NCI-H187 treated with DMSO at 0.1 percent for 48 hours (cell line): ENCODE measurements around the gene PTPRQ.
"Not testable (repeated sequence)": the region's sequence is repeated elsewhere in the genome, so short reads cannot be mapped to it uniquely, and the experiment has no call there.

Source experiments
- DNase-seq: peaks from one replicate; lab custom pipeline; 2025; lab: John Stamatoyannopoulos, UW

Gene PTPRQ

DNA sequence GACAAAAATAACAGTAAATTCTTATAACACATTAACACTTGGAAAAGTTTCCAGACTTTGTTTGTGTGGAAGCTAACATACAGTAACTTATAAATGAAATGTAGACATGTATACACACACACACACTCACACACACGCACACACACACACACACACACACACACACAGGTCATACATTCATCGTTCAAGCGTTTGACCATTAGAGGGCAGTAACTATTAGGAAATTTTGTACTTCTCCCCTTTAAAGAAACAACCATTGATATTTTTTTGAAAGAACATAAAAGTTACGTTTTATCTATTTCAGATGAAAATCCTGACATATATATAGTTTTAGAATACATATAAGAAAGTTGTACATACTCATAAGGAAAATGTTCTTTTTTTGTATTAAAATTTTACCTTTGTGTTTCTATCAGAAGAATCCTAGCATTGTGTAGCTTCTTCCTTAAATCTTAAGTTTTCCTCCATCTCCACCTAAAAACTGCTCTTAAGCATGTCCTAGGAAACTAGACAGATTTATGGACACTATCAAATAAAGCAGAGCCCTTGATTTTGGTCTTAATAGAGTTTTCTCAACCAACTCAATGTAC is 29.0 kb downstream of the PTPRQ start:
- DNase-seq = no peak

DNA sequence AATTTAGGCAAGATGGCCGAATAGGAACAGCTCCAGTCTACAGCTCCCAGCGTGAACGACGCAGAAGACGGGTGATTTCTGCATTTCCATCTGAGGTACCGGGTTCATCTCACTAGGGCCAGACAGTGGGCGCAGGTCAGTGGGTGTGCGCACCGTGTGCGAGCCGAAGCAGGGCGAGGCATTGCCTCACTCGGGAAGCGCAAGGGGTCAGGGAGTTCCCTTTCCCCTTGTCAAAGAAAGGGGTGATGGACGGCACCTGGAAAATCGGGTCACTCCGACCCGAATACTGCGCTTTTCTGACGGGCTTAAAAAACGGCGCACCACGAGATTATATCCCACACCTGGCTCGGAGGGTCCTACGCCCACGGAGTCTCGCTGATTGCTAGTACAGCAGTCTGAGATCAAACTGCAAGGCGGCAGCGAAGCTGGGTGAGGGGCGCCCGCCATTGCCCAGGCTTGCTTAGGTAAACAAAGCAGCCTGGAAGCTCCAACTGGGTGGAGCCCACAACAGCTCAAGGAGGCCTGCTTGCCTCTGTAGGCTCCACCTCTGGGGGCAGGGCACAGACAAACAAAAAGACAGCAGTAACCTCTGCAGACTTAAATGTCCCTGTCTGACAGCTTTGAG is 33.6 kb downstream of the PTPRQ start:
- DNase-seq = not testable (repeated sequence)

DNA sequence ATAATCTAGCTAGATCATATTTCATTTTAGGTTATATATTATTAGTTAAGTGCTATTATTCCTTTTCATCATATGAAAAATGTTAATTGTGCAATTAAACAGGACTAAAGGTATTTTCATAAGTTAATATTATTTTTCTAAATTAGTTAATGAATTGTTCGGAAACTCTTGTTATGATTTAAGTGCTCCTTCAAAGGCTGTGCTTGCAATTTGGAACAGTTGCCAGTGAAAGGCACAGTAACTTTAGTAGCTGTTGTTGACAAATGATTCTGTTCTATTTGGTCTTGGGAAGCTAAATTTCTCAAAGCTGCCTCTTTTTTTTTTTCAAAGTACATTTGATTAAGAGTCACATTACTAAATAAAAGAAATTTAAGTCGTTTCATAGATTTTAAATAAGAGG is 40.7 kb downstream of the PTPRQ start:
- DNase-seq = no peak

DNA sequence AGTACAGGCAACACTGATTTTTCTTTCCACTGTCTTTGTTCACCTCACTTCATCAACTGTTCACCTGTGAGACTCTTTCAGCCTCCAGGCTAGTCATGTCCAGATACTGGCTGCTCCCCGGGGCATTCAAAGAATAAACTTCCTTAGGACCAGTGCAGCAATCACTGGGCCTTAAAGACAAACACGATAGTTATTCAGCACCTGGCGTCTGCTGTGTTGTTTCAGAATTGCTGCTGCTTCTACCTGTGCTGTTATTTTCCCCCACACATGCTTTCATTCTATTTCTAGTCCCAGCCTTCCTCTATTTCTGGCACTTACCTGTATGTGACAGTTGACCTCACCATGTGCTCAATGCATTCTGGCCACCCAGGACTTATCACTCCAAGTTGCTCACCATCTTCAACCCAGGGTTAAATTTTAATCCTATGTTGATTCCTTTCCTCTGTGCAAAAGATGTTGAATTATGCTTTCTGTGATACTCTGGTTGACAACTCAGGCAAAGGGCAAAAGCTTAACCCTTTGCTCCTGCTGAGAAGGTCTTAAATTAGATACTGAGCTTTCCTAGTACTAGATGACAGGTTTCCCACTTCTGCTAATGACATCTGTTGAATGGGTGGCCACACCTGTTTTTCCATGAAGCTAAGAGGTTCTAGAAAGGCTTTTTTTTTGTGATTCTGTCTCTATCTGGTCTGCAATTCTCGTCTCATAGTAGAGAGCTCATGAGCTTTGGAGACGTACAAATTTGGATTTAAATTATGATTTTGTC is 41.4 kb downstream of the PTPRQ start:
- DNase-seq = no peak

DNA sequence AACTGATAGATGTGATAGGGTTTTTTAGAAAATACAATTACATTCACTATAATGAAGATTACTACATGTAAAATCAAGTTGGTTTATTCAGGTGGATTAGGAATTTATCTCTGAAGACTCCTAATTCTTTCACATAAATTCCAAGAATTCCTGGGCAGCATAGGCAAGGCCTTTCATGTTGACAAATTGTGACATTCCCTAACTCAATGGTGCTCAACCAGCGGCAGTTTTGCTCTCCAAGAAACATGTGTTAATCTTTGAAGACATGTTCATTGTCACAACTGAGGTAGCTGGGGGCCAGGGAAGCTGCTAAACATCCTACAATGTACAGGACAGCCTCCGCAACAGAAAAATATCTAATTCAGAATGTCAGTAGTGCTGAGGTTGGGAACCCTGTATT is 46.3 kb downstream of the PTPRQ start:
- no peak for DNase-seq

DNA sequence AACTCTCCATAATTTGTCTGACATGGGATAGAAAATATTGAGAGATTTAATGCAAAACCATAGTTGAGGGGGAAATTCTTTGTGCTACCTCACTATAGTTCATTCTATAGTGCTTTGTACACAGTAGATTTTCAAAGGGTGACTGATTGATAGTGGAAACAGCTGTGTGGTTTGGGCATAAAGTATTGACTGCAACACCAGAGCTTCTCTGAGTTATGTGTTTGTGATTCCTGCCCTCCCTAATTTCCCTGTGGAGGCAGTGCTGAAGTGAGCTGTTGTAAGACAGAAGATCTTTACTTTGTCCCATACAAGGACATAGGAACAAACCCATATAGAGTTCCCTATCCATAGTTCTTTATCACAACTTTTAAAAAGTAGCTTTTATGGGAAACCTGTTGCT is 47.1 kb downstream of the PTPRQ start:
- no peak for DNase-seq

DNA sequence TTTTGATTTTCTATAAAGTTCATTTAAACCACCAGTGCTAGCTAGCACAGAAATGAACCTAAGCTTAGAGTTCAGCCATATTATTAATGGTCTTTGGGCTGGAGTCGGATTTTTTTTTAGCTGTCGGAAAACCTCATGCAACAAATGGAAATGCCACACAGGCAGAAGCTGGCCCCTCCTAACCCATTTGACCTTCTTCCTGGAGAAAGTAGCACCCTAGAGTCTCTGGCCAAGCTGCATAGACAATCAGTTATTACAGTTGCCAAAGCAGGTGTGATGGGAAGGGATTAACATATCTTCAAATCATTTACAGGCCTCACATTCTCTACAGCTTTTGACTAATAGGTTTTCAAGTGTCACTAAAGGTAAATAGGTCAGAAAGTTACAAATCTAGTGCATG is 49.4 kb downstream of the PTPRQ start:
- DNase-seq = no peak

DNA sequence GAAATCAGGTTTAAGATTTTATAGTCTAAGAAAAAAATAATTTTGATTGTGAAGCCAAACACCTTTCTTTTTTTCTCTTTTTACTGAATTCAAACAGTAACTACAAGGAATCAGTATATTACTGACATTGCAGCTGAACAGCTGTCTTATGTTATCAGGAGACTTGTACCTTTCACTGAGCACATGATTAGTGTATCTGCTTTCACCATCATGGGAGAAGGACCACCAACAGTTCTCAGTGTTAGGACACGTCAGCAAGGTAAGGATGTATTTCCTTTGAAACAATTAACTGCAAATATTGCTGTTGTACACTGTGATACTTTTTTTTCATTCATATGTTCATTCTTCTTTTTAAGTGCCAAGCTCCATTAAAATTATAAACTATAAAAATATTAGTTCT is 50.8 kb downstream of the PTPRQ start:
- no peak for DNase-seq

DNA sequence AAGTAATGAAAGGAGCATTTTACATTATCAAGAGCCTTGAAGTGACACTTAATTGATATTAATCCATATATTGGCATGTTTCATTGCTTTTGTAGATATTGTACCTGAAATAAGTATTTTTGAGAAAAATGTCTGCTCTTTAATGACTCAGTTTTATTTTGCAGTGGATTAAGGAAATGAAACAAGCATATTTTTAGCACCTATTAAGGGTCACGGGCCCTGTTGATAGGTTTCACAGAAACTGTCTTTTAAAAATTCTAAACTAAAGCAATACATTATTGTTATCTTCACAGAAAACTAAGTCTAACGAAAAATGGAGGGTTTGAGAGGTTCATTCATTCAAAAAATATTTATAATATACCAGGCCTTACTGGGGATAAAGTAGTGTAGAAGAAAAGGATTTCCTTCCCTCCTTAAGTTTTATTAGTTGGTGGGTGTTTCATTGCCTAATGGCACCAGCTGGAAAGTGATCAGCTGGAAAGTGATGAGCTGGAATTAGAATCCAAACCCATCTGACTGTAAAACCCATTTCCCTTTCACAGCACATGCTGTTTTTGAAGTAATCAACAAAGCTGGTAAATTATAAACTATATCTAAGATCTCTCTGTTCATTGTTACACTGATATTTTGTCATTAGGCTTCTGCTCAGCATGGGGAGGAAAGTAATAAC is 54.2 kb downstream of the PTPRQ start:
- no peak for DNase-seq

DNA sequence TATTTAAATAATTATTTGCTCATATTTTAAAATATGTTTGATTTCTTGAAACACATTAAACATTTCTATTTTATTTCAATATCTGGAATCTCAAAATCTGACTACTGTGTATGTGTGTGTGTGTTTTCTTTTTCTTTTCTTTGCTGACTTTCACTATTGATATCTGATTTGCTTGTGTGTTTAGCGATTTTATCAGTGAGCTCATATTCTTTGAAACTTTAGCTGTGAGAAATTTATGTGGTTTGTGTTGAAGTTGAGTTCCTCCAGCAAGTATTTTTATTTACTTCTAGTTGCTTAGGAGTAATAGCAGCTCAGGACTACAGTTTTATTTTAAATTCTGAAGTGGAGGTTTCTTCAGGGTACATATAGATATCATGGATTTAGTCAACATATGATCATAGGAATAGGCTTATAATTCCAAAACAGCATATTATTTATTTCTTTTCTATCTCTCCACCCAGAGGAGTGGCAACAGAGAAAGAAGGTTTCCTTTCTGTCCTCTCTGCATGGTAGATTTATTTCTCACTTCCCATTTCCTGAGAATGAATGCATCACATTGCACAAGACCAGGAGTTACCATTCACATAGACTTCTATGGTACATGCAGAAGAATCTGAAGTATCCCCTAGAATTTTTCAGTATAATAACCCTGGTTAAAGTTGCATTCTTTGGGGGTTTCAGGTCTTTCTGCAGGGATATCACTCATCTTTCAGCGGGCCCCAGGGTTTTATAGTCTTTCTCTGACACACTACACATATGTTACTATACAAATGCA is 60.5 kb downstream of the PTPRQ start:
- no peak for DNase-seq

DNA sequence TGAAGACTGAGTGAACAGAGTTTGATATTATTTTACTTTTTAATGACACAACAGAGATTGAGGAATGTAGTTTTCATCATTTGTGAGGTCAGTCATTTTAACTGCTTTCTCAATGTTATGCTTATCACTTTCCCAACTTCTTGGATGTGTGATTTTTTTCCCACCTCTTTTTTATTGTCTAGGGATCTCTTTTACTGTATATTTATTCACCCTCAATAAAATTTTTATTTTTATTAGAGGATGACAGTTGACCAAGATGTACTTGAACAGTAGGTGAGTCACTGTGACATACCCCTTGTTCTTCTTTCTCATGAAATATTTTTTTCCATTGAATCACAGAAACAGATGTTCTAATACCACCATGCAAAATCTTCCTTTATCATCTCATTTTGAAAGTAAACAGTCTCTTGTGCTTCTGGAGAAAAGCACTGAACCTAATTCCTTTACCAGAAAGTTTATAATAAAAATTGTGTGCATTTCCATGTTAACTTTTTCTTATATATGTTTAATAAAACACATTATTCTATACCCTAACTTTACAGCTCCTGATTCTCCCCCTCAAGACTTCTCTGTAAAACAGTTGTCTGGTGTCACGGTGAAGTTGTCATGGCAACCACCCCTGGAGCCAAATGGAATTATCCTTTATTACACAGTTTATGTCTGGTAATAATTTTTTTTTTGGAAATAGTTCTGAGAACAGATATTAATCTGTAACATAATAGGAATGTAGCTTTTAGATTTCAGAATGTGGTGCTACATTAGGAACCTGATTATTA is 65.9 kb downstream of the PTPRQ start:
- no peak for DNase-seq

DNA sequence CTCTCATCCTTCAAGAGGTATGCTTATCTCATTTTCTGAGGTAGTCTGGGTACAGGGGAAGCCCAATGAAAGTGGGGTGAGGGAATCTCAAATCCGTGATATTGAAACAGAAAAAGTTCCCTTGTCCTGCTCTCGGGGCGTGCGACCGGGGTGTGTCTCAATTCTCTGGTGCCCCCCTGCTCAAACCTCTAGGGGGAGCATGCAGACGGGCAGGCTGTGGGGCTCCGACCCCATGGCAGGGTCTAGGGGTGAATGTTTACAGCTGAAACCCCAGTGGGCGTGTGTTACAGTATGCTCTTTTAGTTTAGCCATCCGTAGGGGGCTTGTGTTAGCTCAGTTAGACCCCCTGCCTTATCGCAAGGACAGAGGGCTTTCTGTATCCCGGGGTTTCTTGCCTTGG is 68.7 kb downstream of the PTPRQ start:
- DNase-seq = no peak

DNA sequence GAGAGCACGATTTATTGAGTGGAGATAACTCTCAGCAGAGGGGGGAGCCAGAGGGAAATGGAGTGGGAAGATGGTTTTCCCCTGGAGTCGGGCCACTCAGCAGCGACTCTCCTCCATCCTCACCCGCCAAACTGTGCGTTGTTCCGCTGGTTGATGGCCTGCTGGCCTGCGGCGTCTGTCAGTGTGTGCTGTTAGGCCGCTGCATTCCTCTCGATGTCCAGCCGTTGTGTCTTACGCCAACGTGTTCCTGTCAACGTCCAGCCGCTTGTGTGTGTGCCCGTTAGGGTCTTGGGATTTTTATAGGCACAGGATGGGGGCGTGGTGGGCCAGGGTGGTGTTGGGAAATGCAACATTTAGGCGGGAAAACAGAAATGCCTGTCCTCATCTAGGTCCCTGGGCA is 69.2 kb downstream of the PTPRQ start:
- DNase-seq = no peak

DNA sequence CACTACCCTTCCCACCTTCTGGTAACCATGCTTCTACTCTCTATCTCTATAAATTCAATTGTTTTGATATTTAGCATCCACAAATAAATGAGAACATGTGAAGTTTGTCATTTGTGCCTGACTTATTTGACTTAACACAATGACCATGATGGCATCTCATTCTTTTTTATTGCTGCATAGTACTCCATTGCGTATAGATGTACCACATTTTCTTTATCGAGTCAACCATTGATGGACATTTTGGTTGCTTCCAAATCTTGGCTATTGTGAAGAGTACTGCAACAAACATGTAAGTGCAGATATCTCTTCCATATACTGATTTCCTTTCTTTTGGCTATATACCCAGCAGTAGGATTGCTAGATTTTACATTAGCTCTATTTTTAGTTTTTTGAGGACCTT is 73.6 kb downstream of the PTPRQ start:
- DNase-seq = no peak

DNA sequence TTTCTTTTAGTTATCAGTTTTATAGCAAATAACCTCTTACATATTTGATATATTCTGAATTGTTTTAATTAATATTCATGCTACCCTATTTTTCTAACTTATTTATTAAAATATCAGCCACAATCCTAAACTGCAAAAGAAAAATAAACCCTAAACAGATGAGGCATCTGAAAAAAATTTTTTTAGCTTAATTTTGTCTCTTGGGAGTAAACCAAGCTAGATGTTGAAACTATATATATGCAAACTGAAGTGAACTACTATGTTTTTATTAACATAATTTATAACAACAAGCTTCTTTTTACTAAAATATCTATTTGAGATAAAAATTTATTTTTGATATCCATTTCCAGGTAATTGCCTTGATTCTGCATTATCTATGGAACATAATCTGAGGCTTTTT is 87.6 kb downstream of the PTPRQ start:
- no peak for DNase-seq

DNA sequence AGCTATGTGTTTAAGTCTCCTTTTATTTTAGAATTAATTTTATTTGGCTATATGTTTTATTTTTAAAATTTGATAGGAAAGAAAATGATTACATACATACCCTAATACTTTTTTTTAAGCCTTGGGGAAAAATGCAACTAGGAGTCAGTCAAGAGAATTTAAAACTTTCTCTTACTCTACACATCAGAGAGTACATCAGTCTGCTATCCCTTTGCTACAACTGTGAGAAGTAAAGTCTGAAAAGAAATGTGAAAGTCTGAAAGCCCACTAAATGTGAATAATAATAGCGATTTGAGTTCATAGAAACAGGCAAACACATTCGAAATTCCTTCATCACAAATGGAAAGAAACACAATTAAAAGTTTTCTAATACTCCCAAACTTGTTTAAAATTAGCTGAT is 95.0 kb downstream of the PTPRQ start:
- no peak for DNase-seq

DNA sequence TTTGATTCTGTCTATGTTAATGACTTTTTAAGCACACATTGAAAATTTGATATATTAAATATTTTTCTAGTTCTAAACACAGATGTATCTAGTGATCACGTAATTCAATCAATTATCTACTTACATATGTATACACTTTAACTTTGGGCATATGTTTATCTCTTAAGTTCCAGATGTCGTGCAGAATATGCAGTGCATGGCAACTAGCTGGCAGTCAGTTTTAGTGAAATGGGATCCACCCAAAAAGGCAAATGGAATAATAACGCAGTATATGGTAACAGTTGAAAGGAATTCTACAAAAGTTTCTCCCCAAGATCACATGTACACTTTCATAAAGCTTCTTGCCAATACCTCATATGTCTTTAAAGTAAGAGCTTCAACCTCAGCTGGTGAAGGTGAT is 105.3 kb downstream of the PTPRQ start:
- no peak for DNase-seq

DNA sequence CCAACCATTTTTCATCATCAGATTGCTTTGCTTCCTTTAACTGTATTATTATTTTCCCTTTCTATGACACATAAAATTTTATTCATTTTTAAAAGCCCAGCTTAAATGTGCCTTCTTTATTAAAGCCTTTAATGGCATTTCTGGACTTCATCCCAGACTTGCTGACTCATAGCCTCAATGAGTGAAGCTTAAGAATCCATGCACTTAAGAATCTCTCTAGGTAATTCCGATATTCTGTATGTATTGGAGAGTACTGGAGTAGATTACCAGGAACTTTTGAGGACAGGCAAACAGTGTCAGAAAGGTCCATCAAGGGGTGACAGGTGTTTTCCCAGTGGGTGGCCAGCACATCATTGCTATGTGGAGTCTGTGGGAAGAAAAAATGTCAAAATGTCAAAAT is 107.9 kb downstream of the PTPRQ start:
- no peak for DNase-seq

DNA sequence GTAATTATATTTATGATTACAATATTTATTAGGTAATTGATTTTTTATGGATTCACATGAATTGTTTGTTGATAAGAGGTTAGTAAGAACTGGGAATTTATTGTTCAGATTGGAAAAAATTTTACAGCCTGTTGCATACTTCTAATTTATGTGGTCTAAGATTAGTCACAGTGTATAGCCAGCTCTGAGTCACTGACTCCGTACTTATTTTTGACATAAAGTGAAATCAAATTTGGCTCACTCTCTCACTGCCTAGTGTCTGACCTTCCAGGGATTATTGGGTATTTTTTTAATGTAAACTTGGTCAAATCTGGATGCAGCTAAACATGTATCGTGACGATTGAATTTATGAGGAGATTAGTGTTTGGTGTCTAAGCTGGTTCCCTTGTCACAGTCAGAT is 109.3 kb downstream of the PTPRQ start:
- no peak for DNase-seq

DNA sequence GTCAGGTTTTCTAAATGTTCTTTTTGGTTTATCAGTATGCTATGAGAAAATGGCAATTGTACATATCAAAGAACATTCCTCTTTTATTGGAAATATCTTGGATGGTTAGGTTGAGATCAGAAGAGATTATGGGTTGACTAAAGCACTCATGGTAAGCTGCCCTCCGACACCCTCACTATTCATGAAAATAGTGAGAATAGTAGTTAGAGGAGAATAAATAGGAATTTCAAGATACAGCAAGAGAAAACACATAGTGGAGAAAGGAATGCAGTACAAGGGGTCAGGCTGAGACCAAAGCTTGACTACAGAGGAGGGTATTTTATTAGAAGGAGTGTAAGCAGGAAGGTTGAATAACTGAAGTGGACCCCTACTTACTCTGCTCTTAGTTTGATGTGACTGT is 112.5 kb downstream of the PTPRQ start:
- DNase-seq = no peak

DNA sequence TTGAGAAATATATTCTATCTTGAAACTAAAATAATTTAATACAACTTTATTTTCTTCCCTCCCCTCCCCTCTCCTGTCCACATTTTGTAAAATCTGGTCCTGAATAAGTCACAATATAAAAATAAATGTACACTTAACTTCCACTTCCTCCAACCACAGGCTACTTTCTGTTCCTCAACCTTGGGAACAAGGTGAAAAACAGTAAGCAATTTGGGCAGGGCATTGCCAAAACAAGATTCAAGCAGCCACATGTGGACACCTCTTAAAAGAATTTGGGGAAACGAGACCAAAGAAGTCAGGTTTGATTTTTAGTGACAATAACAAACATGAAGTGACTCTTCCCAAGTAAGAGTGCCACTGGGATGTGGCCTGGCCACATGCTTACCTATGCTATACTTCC is 115.7 kb downstream of the PTPRQ start:
- no peak for DNase-seq

DNA sequence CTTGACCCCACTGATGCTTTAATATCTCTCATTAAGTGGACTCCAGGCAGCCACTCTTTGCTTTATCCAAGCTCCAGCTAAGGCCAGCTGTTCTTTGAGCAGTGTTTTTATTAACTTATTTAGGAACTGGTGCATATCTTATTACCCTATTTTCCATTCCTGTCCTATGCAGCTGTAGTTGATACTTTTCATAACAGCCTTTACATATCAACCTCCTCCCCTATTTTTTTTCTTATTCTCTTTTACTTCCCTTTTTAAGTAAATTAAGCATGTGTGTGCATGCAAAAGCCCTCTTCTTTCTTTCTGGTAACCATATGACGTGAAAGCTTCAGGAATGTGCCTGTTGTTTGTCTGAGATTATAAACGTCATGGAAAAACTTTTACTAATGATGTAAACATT is 121.2 kb downstream of the PTPRQ start:
- no peak for DNase-seq
